Thyroid gland (tissue), 4 donors: ENCODE measurements around the gene STK40.

ENCODE experiments used
- CTCF ChIP-seq, 6 experiments: fragments of 200-600 bp in 3 of 6; fragments of 450-650 bp in 3 of 6; sonication (generic) in 3 of 6; IDR thresholded peaks; one replicate each; pipeline ENCODE4 v1.5.1; 2016 to 2019; ENCODE audit warnings: antibody characterized with exemption in 6 of 6, mild to moderate bottlenecking in 2 of 6, inconsistent platforms in 1 of 6, moderate library complexity in 1 of 6
- POLR2A ChIP-seq, 2 donors: fragments of 450-650 bp; IDR thresholded peaks; one replicate each; pipeline ENCODE4 v1.6.1; 2017; ENCODE audit warnings: antibody characterized with exemption in 2 of 2, mild to moderate bottlenecking in 2 of 2, moderate library complexity in 1 of 2

- TF ChIP-seq CTCF (IDR thresholded peaks at IDR 0.05) (no peak), POLR2A (IDR thresholded peaks at IDR 0.05) (no peak)
Observed at GRCh38 chr1:36322041-36322785, 63.5 kb downstream of the STK40 start.
